ENCODE data around the gene CCSER2.

DNA sequence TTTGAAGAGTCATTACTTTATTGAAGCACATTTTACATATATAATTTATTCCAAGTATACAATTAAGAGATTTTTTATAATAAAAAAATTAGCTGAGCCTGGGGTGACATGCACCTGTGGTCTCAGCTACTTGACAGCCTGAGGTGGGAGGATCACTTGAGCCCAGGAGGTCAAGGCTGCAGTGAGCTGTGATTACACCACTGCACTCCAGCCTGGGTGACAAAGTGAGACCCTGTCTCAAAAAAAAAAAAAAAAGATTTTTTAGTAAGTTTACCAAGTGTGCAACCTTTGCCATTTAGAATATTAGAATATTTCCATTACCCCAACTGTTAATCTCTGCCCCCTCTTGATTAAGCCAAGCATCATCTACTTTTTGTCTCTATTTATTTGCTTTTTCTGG is 196.0 kb downstream of the CCSER2 start:
- TF ChIP-seq, protein P1, sequence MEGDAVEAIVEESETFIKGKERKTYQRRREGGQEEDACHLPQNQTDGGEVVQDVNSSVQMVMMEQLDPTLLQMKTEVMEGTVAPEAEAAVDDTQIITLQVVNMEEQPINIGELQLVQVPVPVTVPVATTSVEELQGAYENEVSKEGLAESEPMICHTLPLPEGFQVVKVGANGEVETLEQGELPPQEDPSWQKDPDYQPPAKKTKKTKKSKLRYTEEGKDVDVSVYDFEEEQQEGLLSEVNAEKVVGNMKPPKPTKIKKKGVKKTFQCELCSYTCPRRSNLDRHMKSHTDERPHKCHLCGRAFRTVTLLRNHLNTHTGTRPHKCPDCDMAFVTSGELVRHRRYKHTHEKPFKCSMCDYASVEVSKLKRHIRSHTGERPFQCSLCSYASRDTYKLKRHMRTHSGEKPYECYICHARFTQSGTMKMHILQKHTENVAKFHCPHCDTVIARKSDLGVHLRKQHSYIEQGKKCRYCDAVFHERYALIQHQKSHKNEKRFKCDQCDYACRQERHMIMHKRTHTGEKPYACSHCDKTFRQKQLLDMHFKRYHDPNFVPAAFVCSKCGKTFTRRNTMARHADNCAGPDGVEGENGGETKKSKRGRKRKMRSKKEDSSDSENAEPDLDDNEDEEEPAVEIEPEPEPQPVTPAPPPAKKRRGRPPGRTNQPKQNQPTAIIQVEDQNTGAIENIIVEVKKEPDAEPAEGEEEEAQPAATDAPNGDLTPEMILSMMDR (IDR thresholded peaks at IDR 0.05), result no peak
- no peak for TF ChIP-seq POLR2A (IDR thresholded peaks at IDR 0.05)

Measured in esophagus squamous epithelium (tissue), 4 donors.